NCI-H526 treated with DMSO at 0.1 percent for 48 hours (cell line): ENCODE measurements around the gene PDE5A.
"Not testable (repeated sequence)": the region's sequence is repeated elsewhere in the genome, so short reads cannot be mapped to it uniquely, and the experiment has no call there.

ENCODE experiments used
- DNase-seq: peaks from one replicate; lab custom pipeline; 2025; lab: John Stamatoyannopoulos, UW

PDE5A gene

GRCh38 chr4:119628281-119629141 lies at the start of gene PDE5A:
Gene PDE5A, minus strand, starts transcription at chr4:119628804. Its CDS starts 133 bp downstream, at chr4:119628671.
- DNase-seq = peak; percentile 82

GRCh38 chr4:119676101-119676500 lies 47.5 kb upstream of the PDE5A start:
- no peak for DNase-seq

GRCh38 chr4:119675391-119675790 lies 46.8 kb upstream of the PDE5A start:
- no peak for DNase-seq

GRCh38 chr4:119672938-119673337 lies 44.3 kb upstream of the PDE5A start:
- DNase-seq = no peak

DNA sequence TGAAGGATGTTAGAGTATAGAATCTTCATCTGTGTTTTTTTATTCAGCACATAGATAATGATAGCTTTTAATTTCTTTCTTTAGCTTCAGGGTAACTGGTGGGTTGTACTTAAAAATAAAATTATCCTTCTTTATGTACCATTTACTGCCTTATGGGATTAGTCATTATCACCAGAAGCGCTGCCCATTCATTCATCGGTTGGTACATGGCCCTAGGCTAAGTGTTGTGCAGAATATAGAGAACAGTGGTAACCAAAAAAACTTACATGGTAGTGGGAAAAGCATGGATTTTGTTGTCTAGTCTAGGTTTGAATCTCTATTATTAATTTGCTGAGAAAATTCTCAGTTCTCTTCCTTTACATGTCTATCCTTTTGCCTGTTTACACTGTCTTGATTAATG lies 43.5 kb upstream of the PDE5A start:
- no peak for DNase-seq

DNA sequence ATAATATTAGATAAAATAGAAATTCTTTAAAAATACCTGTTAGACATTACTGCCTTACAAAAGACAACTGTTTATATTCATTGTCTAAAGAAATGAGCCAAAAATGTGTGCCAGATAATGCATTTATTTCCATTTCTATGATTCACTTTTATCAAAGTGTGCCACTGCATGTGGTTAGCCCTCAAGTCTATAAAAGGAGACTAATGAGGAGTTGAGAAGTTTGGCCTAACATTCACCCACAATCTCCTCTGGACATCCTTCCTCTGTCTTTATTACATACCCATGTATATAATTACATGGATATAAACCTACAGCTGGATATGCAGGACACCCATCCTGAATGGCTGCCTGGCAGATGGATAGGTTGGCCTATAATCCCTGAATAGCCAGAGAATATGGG lies 42.6 kb upstream of the PDE5A start:
- DNase-seq = no peak

- no peak for DNase-seq
Measured at GRCh38 chr4:119667802-119668201, 39.2 kb upstream of the PDE5A start.

- DNase-seq = no peak
Measured at GRCh38 chr4:119666653-119667091, 38.1 kb upstream of the PDE5A start.

GRCh38 chr4:119665752-119666151 lies 37.1 kb upstream of the PDE5A start:
- DNase-seq = no peak

DNA sequence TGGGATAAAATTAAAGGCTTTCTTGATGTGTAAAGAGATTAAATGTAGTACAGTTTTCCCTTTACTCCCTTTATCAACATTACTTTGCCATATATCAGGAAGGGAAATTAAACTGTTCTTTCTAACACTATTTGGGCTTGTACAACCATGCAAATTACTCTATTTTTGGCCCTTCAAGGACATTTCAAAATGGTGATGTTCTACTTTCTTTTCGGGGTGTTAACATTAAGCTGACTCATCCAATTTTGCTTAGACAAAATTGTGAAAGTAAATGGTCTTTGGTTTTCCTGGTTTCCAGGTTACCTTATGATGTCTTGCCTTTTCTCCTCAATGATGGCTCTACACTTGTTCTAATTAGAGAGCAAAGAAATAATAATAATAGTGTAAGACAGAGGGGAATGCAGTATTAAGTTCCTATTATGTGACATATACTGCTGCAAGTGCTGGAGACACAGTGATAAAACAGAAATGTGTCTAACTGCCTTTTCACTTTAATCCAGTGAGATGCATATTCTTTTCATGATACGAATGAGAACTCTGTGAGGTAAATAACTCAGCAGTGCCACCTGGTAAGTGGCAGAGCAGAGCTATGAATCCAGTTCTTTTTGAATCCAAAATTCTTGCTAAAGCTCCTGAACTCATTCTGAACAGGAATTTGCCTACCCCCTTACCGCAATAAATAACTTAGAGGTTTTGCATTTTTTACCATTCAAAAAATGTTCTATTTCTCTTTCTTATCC lies 35.7 kb upstream of the PDE5A start:
- no peak for DNase-seq

DNA sequence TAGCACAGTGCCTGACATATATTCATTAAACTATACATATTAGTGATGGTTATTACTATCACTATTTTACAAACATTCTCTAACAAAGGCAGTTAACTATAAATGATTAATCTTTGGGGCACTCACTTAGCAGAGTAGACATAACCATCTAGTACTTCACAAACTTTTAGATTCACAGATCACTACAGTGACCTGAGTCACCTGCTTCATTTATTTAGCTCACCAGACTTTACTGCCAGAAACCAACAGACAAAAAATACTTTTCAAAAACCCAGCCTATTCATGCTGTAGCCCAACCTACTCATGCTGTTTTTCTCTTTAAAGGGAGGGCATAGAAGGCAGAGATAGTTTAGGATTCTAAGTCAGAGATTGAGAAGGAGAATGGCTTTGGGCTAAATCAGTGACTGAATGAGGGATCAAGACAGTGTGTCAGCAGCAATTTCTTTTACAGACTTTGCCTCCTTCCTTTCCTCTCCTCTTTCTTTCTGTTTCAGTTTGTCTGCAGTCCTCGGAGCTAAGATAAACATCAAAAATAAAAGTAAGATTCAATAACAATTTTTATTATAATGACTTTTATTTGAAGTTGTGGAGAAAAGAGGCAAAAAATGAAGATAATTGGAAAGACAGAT lies 34.7 kb upstream of the PDE5A start:
- no peak for DNase-seq

- not testable (repeated sequence) for DNase-seq
Measured at GRCh38 chr4:119662612-119663011, 34.0 kb upstream of the PDE5A start.

GRCh38 chr4:119661231-119661630 lies 32.6 kb upstream of the PDE5A start:
- no peak for DNase-seq

GRCh38 chr4:119659576-119659975 lies 31.0 kb upstream of the PDE5A start:
- DNase-seq = peak; percentile 22

DNA sequence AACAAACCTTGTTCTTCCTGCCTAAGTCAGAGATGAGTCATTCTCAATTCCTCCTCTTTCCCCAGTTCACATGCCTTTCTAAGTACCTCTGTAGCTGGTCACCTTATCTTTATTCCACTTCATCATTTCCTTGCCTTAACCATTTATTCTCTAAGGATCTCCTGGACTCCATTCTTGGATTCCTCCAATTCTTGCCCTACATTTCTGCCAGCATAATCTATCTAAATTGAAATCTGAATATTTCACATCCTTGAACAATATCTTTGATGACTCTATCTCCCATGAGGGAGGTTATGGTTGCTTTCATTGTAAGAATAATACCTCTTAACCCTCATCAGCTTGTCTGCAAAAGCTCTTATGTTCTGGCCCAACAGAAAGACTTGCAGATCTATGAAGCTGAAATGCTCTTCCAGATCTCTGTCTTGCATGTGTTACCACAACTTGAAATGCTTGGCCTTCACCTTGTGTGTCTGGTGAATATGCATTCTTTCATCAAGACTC lies 28.6 kb upstream of the PDE5A start:
- DNase-seq = no peak

DNA sequence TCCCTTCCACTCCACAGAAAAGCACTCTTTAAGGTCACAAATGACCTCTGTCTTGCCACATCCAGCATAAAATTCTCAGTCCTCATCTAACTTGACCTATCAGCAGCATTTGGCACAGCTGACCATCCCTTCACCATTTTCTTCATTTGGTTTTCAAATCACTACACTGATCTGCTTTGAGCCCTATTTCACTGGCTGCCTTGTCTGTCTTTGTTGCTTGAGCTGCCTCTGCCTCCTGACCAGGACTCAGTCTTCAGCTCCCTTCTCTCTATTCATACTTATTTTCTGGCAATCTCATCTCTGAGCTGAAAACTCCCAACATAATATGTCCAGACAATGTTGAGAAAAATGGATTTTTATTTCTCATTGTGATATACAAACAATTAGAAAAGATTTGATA lies 27.7 kb upstream of the PDE5A start:
- DNase-seq = no peak

DNA sequence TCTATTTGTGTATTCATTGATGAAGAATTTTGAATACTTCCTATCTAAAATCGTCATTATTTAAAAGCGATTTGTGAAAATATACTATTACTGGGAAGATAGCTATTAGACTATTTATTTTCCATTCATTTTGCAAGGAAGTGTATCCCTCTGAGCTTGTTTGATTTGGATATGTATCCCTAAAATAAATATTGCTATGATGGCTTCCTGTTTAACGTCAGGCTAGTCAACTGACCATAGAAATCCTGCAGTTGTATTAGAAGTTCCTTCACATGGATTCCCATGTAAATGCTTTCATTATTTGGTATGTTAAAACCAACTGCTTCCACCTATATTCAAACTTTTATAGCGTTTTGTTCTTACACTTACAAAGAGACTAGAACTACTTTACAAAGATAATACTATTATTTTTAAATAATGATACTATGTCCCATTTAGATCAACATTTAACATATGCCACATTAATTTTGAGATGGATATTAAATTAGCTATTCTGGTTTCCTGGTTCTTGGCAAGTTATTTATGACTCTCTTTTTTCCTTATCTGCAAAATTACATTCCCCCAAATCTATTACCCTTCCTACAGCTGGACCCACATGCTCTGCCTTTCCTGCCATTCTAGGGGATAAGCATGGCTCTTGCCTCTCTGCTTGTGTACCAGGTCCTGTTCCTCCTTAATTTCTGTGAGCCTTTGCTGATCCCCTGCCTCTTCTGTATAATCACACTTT lies 26.7 kb upstream of the PDE5A start:
- no peak for DNase-seq

- DNase-seq = no peak
Measured at GRCh38 chr4:119653990-119654389, 25.4 kb upstream of the PDE5A start.

DNA sequence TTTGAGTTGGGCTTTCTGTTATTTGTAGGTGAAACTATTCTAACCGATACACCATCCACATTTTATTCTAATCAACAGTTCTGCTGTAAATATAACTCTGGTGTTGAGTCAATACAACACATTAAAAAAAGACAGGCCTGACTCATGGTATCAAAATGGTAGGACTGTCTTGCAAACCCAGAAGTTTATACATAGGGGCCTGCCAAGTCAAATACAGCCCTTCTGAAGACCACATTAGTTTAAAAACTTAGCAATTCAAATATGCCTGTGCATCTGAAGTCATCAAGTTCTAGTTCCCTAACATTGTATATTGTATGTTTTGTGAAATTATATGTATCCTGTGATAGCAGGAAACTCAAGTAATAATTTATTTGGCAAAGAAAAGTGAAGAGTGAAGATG lies 24.4 kb upstream of the PDE5A start:
- no peak for DNase-seq

- no peak for DNase-seq
Measured at GRCh38 chr4:119648398-119648797, 19.8 kb upstream of the PDE5A start.

- DNase-seq = no peak
Measured at GRCh38 chr4:119647558-119647957, 19.0 kb upstream of the PDE5A start.
